Amniotic stem cell (primary cell): ENCODE data around the gene ACTL7A.
"Not testable (repeated sequence)": the region's sequence is repeated elsewhere in the genome, so short reads cannot be mapped to it uniquely, and the experiment has no call there.

Experiments
- DNase-seq: peaks from one replicate; lab custom pipeline; 2025; lab: John Stamatoyannopoulos, UW

Gene ACTL7A

GRCh38 chr9:108880738-108881316, 18.8 kb downstream of the ACTL7A start:
- no peak for DNase-seq

GRCh38 chr9:108882052-108882888, 20.2 kb downstream of the ACTL7A start:
- no peak for DNase-seq

GRCh38 chr9:108883085-108883484, 21.0 kb downstream of the ACTL7A start:
- no peak for DNase-seq

GRCh38 chr9:108884701-108885100, 22.6 kb downstream of the ACTL7A start:
- DNase-seq = no peak

GRCh38 chr9:108885643-108886348, 23.7 kb downstream of the ACTL7A start:
- no peak for DNase-seq

- not testable (repeated sequence) for DNase-seq
Measured at GRCh38 chr9:108886594-108887271, 24.7 kb downstream of the ACTL7A start.

GRCh38 chr9:108889649-108890067, 27.6 kb downstream of the ACTL7A start:
- no peak for DNase-seq

- no peak for DNase-seq
Measured at GRCh38 chr9:108894225-108894997, 32.3 kb downstream of the ACTL7A start.

GRCh38 chr9:108897324-108898096, 35.4 kb downstream of the ACTL7A start:
- DNase-seq = no peak

GRCh38 chr9:108899023-108899695, 37.1 kb downstream of the ACTL7A start:
- not testable (repeated sequence) for DNase-seq

- DNase-seq = no peak
Measured at GRCh38 chr9:108900176-108900575, 38.1 kb downstream of the ACTL7A start.

GRCh38 chr9:108903420-108904103, 41.5 kb downstream of the ACTL7A start:
- no peak for DNase-seq

- DNase-seq = no peak
Measured at GRCh38 chr9:108904161-108904560, 42.1 kb downstream of the ACTL7A start.

- no peak for DNase-seq
Measured at GRCh38 chr9:108905494-108905893, 43.4 kb downstream of the ACTL7A start.

- no peak for DNase-seq
Measured at GRCh38 chr9:108910402-108910801, 48.3 kb downstream of the ACTL7A start.

GRCh38 chr9:108910914-108911313, 48.8 kb downstream of the ACTL7A start:
- no peak for DNase-seq

- DNase-seq = no peak
Measured at GRCh38 chr9:108911820-108912219, 49.8 kb downstream of the ACTL7A start.
